Measurements from ENCODE around the gene CITED4.

- no peak for TF ChIP-seq CTCF (IDR thresholded peaks at IDR 0.05)
- TF ChIP-seq POLR2A (IDR thresholded peaks at IDR 0.05) = no peak
Observed at GRCh38 chr1:40842207-40842606, 20.0 kb downstream of the CITED4 start.
